PFSK-1 (cell line): ENCODE data around the gene ZNF239.

ENCODE experiments used
- FOXP2 ChIP-seq: optimal IDR thresholded peaks from 2 replicates; pipeline ENCODE3; 2011; ENCODE audit warnings: borderline replicate concordance, control low read depth, inconsistent platforms; ENCODE audit not compliant: insufficient read depth; ENCODE audit errors: extremely low read length, extremely low read depth
- POLR2AphosphoS5 ChIP-seq: IDR thresholded peaks from 2 replicates; pipeline ENCODE4 v1.6.1; 2012; ENCODE audit warnings: low read depth, mild to moderate bottlenecking, control low read depth, low read length, moderate library complexity
- REST ChIP-seq, 2 experiments: IDR thresholded peaks; 2 replicates each; pipeline versions ENCODE4 v1.6.1 to v1.8.0; 2011 to 2012; ENCODE audit warnings: low read depth in 2 of 2, low read length in 2 of 2, control low read depth in 1 of 2, inconsistent platforms in 1 of 2, mild to moderate bottlenecking in 1 of 2, moderate library complexity in 1 of 2; ENCODE audit not compliant: insufficient read depth in 1 of 2
- SIN3A ChIP-seq: IDR thresholded peaks from 2 replicates; pipeline ENCODE4 v1.6.1; 2012; ENCODE audit warnings: mild to moderate bottlenecking, low read length, moderate library complexity, borderline replicate concordance; ENCODE audit not compliant: insufficient read depth
- TAF1 ChIP-seq: IDR thresholded peaks from 2 replicates; pipeline ENCODE4 v1.6.1; 2012; ENCODE audit warnings: low read length, control low read depth, borderline replicate concordance; ENCODE audit not compliant: insufficient read depth

ZNF239 gene

DNA sequence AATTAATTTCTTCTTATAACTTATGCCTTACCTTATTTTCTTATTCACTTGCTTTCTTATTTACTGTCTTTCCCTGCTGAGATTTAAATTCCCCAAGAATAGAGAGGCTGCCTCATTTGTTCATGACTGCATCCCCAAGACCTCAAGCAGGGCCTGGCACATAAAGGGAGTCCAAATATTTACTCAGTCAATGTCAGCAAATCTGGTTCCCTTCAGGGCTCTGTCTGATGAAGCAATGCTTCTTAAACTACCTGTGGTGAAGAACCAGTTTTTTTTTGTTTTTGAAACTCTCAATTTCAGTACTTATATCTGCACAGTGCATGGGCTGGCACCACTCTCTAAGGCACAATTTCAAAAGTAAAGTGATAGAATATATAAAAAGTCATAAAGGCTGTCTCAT lies 4.7 kb downstream of the ZNF239 start:
- TF ChIP-seq FOXP2 (no peak), REST (IDR thresholded peaks at IDR 0.05; ENCODE audit: insufficient read depth in 1 of 2, low read depth in 2 of 2, low read length in 2 of 2) (no peak), TAF1 (no peak), POLR2AphosphoS5 (no peak), SIN3A (no peak)

- TF ChIP-seq REST (IDR thresholded peaks at IDR 0.05; ENCODE audit: insufficient read depth in 1 of 2, low read depth in 2 of 2, low read length in 2 of 2) (no peak), TAF1 (no peak), SIN3A (no peak), FOXP2 (no peak), POLR2AphosphoS5 (no peak)
Measured at GRCh38 chr10:43557214-43557613, 17.2 kb downstream of the ZNF239 start.

DNA sequence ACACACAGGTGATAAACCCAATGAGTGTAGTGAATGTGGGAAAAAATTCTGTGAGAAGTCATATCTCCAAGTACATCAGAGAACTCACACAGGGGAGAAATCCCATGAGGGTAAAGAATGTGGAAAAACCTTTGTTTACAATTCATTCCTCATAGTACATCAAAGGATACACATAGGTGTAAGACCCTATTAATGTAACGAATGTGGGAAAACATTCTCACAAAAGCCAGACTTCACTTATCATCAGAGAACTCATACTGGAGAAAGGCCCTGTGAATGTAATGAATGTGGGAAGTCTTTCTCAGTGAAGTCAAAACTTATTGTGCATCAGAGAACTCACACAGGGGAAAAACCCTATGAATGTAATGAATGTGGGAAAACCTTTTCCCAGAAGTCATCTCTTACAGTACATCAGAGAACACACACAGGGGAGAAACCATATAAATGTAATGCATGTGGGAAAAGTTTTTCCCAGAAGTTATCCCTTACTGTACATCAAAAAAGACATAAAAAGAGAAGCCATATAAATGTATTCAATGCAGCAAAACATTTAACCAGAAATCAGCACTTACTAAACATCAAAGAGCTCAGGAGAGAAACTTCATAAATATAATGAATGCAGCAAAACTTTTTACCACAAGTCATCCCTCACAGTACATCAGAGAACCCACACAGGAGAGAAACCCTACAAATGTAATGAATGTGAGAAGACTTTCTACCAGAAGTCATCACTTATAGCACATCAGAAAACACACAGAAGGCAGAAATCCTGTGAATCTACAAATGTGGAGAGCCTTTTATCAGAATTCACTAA lies 49.8 kb downstream of the ZNF239 start:
- TF ChIP-seq SIN3A (no peak), FOXP2 (no peak), REST (IDR thresholded peaks at IDR 0.05; ENCODE audit: insufficient read depth in 1 of 2, low read depth in 2 of 2, low read length in 2 of 2) (no peak), POLR2AphosphoS5 (no peak), TAF1 (no peak)
